C4-2B (cell line): ENCODE data around the gene GRM4.

ENCODE experiments used
- H3K27ac ChIP-seq: fragments of 450-650 bp; 2 replicates; pipeline ENCODE4 v1.5.1; 2017
- ZFX ChIP-seq: fragments of 450-650 bp; IDR thresholded peaks from 2 replicates; pipeline ENCODE4 v1.6.1; 2017
- TF ChIP-seq, protein P1 (sequence below): fragments of 450-650 bp; conservative IDR thresholded peaks from 2 replicates; pipeline ENCODE4 v1.5.1; 2017; ENCODE audit warnings: mild to moderate bottlenecking

The GRM4 gene

DNA sequence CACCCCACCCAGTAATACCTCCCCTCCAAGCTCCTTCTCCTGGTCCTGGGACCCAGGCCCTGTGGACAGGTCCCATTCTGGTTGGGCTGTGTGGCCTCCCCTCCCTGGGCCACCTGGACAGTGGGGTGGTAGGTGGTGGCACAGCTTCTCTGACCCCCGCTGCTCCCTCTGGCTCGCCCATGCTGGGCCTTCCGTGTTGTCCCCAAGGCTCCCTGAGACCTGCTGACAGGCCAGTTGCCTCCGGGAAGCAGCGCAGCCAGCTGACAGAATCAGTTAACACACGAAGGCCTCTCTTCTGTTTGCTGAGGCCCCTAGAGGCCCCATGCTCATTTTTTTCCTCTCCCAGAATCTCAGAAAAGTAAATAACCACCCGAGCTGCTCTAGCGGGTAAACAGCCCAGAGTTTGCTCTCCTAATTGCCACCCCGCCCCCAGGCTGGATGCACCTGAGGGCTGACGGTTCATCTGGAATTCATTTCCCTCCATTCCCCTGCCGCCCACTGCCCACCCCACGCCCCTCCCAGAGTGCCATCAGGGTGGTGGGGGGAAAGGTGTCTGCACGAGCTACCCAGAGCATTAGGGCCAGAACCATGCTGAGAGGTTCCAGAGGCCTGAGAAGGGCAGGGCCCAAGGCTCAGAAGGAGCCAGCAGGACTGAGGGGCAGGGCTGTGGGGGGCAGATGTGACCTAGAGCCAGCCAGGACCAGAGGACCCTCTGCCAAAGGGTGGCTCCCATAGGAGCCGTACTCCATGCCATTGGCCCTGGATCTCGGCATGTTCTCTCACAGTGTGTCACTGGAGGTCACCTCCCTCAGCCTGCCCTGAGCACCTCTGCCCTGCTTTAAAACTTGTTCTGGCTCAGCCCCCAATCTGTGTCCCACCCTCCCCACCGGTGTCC lies 157.5 kb downstream of the GRM4 start:
- H3K27ac ChIP-seq, result peak overlapping the region; percentile 11
- no peak for TF ChIP-seq ZFX
- TF ChIP-seq, protein P1, sequence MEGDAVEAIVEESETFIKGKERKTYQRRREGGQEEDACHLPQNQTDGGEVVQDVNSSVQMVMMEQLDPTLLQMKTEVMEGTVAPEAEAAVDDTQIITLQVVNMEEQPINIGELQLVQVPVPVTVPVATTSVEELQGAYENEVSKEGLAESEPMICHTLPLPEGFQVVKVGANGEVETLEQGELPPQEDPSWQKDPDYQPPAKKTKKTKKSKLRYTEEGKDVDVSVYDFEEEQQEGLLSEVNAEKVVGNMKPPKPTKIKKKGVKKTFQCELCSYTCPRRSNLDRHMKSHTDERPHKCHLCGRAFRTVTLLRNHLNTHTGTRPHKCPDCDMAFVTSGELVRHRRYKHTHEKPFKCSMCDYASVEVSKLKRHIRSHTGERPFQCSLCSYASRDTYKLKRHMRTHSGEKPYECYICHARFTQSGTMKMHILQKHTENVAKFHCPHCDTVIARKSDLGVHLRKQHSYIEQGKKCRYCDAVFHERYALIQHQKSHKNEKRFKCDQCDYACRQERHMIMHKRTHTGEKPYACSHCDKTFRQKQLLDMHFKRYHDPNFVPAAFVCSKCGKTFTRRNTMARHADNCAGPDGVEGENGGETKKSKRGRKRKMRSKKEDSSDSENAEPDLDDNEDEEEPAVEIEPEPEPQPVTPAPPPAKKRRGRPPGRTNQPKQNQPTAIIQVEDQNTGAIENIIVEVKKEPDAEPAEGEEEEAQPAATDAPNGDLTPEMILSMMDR, result no peak

DNA sequence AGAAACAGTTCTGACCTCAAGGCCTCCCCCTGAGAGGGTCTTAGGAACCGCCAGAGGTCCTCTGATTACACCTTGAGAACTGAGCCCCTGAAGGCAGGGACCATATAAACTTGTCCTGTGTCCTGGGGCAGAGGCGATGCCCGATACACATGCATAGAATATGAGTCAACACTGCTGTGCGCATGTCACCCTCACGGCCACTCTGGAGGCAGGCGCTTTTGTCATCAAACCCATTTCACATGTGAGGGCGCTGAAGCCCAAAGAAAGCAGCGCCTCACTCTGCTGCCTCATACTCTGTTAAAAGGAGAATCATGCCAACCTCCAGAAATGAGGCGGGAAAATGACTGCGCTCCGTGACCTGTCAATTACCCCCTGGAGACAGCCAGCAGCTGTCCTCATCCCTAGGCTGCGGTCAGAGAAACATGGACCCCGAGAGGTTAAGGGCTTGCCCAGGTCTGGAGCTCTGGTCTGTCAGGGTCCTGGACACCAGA lies 158.3 kb downstream of the GRM4 start:
- no peak for TF ChIP-seq ZFX
- TF ChIP-seq, protein P1, result no peak
- peak overlapping the region; percentile 11 for H3K27ac ChIP-seq

DNA sequence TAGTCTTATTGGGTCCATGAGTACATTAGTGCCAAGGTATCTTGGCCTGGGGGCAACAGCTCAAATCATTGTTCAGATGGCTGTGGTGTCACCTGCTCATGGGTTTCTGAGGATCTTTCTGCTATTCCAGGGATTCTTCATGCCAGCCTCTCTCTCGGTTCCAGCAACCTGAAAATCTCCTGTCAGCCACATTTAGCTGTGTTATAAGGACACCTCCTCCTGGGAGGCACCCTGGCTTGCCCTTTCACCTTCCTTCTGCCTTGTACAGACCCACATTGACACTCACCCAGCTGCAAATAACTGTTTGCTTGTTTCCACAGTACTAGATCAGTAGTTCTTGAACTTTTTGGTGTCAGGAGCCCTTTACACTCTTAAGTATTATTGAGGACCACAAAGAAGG lies 159.9 kb downstream of the GRM4 start:
- no peak for TF ChIP-seq ZFX

DNA sequence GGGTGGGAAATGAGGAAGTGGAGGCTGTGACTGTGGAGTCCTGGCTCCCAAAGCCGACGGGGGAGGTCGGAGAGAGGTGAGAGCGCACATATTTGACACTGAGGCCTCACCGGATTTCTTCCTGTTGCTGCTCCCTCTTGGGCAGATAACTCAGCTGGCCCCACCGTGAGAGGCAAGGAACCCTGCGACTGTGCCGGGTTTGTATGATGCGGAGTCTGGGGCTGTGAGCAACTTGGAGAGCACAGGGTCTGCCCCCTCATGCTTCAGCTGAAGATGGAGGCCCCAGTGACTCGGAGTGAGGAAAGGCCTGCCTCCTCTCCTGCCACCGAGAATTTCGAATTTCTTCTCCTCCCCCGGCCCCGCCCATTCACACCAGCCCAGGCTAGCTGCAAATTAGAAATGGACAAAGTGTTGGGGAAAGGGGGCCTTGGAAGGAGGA lies 160.6 kb downstream of the GRM4 start:
- no peak overlapping the region for H3K27ac ChIP-seq
- no peak for TF ChIP-seq ZFX
- TF ChIP-seq, protein P1, result no peak

More for the DNA sequence above, 159.9 kb downstream of the GRM4 start:
- H3K27ac ChIP-seq, result no peak overlapping the region

DNA sequence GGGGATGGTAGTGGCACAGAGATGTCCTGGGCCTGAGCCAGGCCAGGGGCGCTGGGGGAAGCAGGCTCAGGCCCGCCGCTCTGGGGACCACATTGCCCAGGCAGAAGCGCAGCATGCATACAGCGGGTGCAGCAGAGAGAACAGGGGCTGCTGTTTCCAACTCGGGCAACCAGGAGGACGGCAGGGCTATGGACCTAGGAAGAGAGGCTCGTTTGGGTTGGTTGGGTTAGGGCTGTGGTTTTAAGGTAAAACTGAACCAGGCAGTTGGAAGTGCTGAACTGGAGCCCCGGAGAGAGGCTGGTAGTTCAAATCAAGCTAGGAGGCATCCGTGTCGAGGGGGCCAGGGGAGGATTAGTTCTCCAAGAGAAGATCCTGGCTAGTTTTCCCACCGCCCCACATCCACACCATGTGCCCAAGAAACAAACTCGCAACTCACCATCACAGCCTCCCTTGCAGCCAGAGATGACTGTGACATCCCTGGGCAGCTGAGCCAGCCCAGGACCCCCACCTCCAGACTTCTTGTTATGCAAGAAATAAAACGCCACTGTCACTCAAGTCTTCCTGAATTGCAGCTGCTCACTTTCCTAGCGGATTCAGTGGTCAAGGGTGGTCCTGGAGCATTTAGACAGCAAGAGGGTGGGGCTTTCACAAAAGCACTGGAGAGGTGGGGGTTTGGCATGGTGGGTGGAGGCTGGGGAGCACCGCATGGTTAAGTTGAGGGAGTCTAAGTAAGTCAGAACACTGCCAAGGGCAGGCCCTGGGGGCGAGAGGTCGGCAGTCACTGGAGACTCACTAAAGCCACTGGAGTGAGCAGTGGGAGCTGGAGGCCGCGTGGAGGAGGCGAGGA lies 161.2 kb downstream of the GRM4 start:
- TF ChIP-seq, protein P1, result no peak
- no peak for TF ChIP-seq ZFX

DNA sequence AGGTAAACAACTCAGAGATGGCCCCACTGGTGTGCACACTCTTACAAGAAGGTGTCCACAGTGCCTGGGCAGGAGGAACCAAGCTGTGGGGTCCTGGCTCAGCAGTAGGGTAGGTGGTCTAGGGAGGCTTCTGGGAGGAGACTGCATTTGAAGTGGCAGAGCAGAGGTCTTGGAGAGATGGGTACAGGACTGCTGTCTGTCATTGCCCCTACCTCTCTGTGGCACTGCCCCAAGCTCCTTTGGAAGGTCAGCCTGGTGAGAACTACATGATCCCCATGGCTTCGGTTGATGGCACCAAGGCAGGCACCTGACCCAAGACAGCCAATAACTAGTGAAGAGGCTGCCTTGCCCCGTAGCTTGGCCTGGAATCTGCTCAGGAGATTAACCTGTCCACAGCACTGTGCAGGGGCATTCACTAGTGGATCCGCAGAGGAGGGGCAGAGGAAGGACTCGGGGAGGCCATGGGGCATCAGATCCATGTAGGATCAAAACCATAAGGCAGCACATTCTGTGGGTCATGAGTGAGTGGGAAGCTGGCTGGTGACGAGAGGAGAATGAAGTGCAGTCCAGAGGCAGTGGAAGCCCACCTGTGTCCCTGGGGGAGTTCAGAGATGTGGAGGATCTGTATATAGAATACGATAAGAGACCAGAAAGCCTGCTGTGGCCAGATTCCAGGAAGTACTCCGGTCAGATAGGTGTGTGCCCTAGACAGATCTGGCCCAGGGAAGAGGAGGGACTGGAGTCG lies 162.0 kb downstream of the GRM4 start:
- H3K27ac ChIP-seq, result peak overlapping the region; percentile 71

More for the DNA sequence above, 161.2 kb downstream of the GRM4 start:
- no peak overlapping the region for H3K27ac ChIP-seq

DNA sequence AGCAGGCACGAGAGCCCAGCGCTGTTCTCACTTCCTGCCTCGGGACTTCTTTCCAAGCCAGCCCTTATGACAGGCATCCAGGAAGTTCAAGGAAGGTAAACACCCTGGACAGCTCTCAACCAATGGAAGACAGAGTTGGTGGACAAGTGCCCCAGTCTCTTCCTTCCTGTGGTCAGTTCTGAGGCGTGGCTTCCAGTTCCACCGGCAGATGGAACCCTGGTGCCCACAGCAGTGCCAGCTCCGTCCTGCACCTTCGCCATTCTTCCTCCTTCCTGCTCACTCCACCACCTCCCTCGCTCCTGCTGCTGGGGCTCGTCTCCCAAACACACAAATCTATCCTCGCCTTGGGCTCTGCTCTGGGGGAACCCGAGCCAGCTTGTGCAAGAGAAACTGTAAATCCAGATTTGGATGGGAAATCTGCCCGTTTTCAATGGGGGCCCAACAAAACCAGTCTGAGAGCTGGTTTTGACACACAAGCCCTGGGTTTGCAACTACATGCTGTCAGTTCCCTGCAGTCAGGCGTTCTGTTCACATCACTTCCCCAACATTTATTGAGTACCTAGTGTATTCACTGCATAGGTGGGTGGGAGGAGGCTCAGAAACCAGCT lies 162.7 kb downstream of the GRM4 start:
- TF ChIP-seq, protein P1, result no peak; the same call in 1 of the 2 replicates
- no peak for TF ChIP-seq ZFX

More for the DNA sequence above, 162.0 kb downstream of the GRM4 start:
- TF ChIP-seq ZFX, result no peak

More for the DNA sequence above, 162.7 kb downstream of the GRM4 start:
- peak overlapping the region; percentile 71 for H3K27ac ChIP-seq
